Endothelial cell (in vitro differentiated cells): ENCODE measurements around the gene CMSS1. TPM values are rescaled to one million over a fixed set of nuclear protein-coding genes. Genes with fewer than 3 reads are reported as not detected.

Experiments
- DNase-seq: peaks from one replicate; pipeline ENCODE4 v3.0.0; 2021; ENCODE audit warnings: low spot score
- H3K27ac Mint-ChIP-seq: one replicate; pipeline ENCODE4 v1.8.0; 2021; ENCODE audit warnings: mixed read lengths, inconsistent platforms; ENCODE audit not compliant: unreplicated experiment
- H3K27me3 Mint-ChIP-seq: one replicate; pipeline ENCODE4 v1.8.0; 2021; ENCODE audit warnings: mild to moderate bottlenecking, moderate library complexity, mixed read lengths, inconsistent platforms; ENCODE audit not compliant: unreplicated experiment
- H3K36me3 Mint-ChIP-seq: one replicate; pipeline ENCODE4 v1.8.0; 2021; ENCODE audit warnings: mild to moderate bottlenecking, low read depth, mixed read lengths, inconsistent platforms; ENCODE audit not compliant: unreplicated experiment
- H3K4me1 Mint-ChIP-seq: one replicate; pipeline ENCODE4 v1.8.0; 2021; ENCODE audit warnings: mild to moderate bottlenecking, mixed read lengths, inconsistent platforms; ENCODE audit not compliant: unreplicated experiment
- H3K4me3 Mint-ChIP-seq: one replicate; pipeline ENCODE4 v1.8.0; 2021; ENCODE audit warnings: mild to moderate bottlenecking, mixed read lengths, inconsistent platforms; ENCODE audit not compliant: unreplicated experiment
- H3K9me3 Mint-ChIP-seq: one replicate; pipeline ENCODE4 v1.8.0; 2021; ENCODE audit warnings: mixed read lengths, inconsistent platforms; ENCODE audit not compliant: unreplicated experiment
- total RNA-seq: library from RNA; stranded (reverse); fragmentation: NEBNext Ultra II Directional; extraction: Animal tissue kit (Norgen Biotek cat#: 25700); gene quantifications from one replicate; pipeline ENCODE4 v1.2.1, GENCODE V29; 2021; ENCODE audit not compliant: unreplicated experiment
- TF ChIP-seq, protein P1 (sequence below): fragments of 200-600 bp; sonication (generic); IDR thresholded peaks from one replicate; pipeline ENCODE4 v1.5.0; 2021; ENCODE audit warnings: antibody characterized with exemption; ENCODE audit not compliant: unreplicated experiment

CMSS1 gene
- total RNA-seq, 1 donor from 2014 or later = 25.8 TPM

DNA sequence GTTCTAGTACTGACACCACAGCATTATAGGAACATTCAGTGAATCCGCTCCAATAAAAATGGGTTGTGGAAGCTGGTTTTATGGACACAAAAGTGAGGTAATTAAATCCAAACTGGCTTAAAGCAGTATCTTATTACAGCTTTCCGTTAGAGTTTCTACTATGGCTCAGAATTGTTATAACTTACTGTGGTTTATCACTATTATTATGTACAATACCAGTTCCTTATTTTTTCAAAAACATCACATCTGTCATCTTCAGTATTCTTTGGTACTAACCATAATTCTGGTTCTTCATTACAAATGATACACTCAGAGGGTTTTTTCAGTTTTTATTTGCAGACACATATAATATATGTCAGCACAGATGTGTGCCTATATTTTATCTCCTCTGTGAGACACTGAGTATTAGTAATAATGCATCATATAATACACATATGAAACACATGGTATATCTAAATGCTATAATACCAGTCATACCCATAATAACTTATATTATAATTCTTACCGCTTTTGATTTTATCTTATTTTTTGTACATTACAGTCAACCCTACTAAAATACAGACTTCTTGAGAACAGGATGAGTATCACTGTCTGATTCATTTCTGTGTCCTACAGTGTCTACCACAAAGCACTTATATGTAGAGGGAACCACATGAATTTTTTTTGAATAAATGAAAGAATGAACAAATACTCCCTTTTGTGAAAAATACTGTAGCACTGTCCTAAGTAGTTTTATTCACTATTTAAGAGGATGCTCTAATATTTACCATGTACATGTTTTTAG is 39.0 kb downstream of the CMSS1 start:
- TF ChIP-seq, protein P1, sequence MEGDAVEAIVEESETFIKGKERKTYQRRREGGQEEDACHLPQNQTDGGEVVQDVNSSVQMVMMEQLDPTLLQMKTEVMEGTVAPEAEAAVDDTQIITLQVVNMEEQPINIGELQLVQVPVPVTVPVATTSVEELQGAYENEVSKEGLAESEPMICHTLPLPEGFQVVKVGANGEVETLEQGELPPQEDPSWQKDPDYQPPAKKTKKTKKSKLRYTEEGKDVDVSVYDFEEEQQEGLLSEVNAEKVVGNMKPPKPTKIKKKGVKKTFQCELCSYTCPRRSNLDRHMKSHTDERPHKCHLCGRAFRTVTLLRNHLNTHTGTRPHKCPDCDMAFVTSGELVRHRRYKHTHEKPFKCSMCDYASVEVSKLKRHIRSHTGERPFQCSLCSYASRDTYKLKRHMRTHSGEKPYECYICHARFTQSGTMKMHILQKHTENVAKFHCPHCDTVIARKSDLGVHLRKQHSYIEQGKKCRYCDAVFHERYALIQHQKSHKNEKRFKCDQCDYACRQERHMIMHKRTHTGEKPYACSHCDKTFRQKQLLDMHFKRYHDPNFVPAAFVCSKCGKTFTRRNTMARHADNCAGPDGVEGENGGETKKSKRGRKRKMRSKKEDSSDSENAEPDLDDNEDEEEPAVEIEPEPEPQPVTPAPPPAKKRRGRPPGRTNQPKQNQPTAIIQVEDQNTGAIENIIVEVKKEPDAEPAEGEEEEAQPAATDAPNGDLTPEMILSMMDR = no peak
- no peaks in the 10 kb centered on the region for H3K9me3 Mint-ChIP-seq
- no peak for DNase-seq
- H3K36me3 Mint-ChIP-seq = no peaks in the 10 kb centered on the region
- H3K27ac Mint-ChIP-seq = no peak overlapping the region
- no peaks in the 10 kb centered on the region for H3K27me3 Mint-ChIP-seq
- no peak overlapping the region for H3K4me3 Mint-ChIP-seq
- H3K4me1 Mint-ChIP-seq = no peaks in the 10 kb centered on the region

DNA sequence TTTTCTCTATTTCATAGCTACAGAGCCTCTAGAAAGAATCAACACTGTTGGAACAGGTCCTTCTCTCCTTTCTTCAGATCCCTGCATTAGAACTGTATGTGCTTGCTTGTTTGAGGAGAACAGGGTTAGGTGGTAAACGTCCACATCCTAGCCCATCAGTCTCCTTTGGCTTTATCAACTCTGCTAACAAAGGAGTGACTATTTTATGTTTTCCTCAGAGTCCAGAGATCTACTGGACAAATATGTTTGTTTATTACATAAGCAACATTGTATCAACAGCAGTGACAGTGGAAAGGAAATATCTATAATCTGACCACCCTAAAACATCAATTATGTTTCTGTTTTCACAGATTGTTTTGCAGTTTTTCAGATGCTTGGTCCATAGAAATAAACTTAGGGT is 39.6 kb downstream of the CMSS1 start:
- H3K4me3 Mint-ChIP-seq = no peak overlapping the region
- TF ChIP-seq, protein P1 = no peak
- H3K27ac Mint-ChIP-seq = no peak overlapping the region
- H3K4me1 Mint-ChIP-seq = no peaks in the 10 kb centered on the region
- DNase-seq = no peak
- H3K27me3 Mint-ChIP-seq = no peaks in the 10 kb centered on the region
- H3K9me3 Mint-ChIP-seq = no peaks in the 10 kb centered on the region
- no peaks in the 10 kb centered on the region for H3K36me3 Mint-ChIP-seq

DNA sequence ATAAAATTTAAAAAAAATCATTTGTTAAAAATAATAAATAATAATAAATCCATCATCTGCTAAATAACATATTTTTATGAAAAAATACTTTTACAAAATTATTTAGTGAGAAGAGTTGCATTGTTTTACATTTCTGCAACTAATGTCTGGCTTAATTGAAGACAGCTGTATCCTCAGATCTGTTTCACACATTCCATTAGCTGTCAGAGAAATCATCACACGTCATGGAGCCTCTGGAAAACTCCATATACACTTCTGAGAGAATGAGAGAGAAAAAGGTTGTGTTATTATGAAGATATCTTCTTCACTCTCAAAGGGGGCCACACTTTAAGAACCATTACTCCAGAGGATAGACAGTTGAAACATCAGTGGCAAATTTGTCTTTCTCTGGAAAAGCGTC is 40.8 kb downstream of the CMSS1 start:
- DNase-seq = no peak
- TF ChIP-seq, protein P1 = no peak
- H3K4me1 Mint-ChIP-seq = no peaks in the 10 kb centered on the region
- no peaks in the 10 kb centered on the region for H3K27me3 Mint-ChIP-seq
- no peaks in the 10 kb centered on the region for H3K9me3 Mint-ChIP-seq
- no peak overlapping the region for H3K4me3 Mint-ChIP-seq
- H3K36me3 Mint-ChIP-seq = peaks cover 9% of the 10 kb centered on the region
- H3K27ac Mint-ChIP-seq = no peak overlapping the region

DNA sequence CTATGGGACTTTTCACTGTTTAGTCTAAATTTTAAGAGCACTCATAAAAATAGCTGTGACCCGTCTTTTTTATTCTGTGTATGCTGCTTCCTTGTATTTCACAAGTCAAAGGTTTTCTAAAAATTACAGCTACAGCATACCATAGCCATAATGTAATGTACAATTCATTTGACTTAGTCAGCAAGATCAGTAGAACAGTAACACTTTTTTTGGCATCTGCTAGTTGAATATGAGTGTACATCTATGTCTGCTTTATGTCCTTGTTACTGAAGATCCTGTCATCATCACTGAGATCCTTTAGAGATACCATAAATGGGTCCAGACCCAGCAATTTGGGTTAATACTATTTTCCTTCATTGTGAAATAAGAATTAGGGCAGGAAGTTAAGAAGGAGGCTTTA is 42.2 kb downstream of the CMSS1 start:
- no peaks in the 10 kb centered on the region for H3K9me3 Mint-ChIP-seq
- no peak overlapping the region for H3K27ac Mint-ChIP-seq
- TF ChIP-seq, protein P1 = no peak
- no peaks in the 10 kb centered on the region for H3K4me1 Mint-ChIP-seq
- H3K27me3 Mint-ChIP-seq = no peaks in the 10 kb centered on the region
- H3K4me3 Mint-ChIP-seq = no peak overlapping the region
- no peak for DNase-seq
- peaks cover 9% of the 10 kb centered on the region for H3K36me3 Mint-ChIP-seq

DNA sequence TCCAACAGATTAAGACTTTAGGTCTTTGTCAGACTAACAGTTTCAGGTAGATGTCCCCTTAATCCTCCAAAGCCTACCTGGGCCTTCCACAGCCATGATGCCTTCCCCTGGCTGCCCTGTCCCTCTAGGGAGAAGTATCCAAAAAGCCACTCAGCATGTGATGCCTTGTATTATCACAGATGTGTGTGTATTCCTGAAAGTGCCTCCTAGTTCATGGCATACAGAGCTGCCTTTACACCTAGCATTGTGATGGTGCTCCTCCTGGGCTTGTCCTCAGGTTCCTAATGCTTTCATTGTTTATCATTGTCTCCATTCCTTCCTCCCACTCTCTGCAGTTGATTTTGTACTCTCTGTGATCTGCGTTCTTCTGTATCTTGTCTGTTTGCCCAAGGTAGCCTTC is 43.6 kb downstream of the CMSS1 start:
- no peaks in the 10 kb centered on the region for H3K27me3 Mint-ChIP-seq
- H3K27ac Mint-ChIP-seq = no peak overlapping the region
- H3K4me3 Mint-ChIP-seq = no peak overlapping the region
- peaks cover 12% of the 10 kb centered on the region for H3K36me3 Mint-ChIP-seq
- TF ChIP-seq, protein P1 = no peak
- no peak for DNase-seq
- H3K4me1 Mint-ChIP-seq = no peaks in the 10 kb centered on the region
- no peaks in the 10 kb centered on the region for H3K9me3 Mint-ChIP-seq
